8988T (cell line): ENCODE measurements around the gene BLVRB.
"Not testable (repeated sequence)": the region's sequence is repeated elsewhere in the genome, so short reads cannot be mapped to it uniquely, and the experiment has no call there.

Experiments
- DNase-seq: peaks from one replicate; pipeline ENCODE4 v3.0.0; 2011

Gene BLVRB

GRCh38 chr19:40475878-40476644, 10.5 kb upstream of the BLVRB start:
- not testable (repeated sequence) for DNase-seq

DNA sequence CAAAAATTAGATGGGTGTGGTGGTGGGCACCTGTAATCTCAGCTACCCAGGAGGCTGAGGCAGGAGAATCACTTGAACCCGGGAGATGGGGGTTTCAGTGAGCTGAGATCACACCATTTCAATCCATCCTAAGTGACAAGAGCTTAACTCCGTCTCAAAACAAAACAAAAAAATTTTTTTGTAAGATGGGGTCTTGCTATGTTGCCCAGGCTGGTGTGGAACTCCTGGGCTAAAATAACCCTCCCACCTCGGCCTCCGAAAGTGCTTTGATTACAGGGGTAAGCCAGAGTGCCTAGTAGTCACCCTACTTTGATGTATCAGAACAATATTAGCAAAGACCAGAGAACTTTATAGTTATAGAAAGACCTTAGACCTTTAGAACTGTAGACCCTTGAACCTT, 9.2 kb upstream of the BLVRB start:
- no peak for DNase-seq

DNA sequence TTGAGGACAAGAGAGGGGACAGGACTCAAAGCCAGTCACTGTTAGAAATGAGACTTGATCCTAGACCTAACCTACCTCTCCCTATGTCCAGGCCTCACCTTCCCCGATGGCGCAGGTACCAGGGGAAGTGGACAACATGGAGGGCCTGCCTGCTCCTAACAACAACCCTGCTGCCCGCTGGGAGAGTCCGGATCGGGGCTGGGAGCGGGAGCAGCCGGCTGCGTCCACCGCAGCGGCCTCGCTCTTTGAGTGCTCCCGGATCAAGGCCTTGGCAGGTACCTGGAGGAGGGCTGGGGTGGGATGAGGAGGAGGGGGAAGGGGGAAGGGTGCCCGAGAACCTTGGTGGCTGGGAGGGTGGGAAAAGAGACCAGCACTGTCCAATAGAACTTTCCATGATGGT, 7.0 kb upstream of the BLVRB start:
- DNase-seq = no peak

- DNase-seq = no peak
Observed at GRCh38 chr19:40471111-40471510, 5.6 kb upstream of the BLVRB start.

DNA sequence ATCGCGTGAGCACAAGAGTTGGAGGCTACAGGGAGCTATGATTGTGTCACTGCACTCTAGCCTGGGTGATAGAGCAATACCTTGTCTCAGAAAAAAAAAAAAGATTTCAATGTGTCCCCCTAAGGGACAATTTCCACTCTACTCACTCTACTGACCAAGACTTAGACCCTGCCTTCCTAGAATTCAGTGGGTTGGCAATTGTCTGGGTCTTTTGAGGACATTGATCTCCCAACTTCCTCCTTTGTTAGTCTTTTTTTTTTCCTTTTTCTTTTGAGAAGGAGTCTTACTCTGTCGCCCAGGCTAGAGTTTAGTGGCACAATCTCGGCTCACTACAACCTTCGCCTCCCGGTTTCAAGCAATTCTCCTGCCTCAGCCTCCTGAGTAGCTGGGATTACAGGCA, 3.5 kb upstream of the BLVRB start:
- no peak for DNase-seq

GRCh38 chr19:40466985-40467734, 1.6 kb upstream of the BLVRB start, which contains the start of gene SPTBN4:
SPTBN4 (plus strand) TSS chr19:40467001; CDS start chr19:40472622, 5,621 bp downstream.
- no peak for DNase-seq

DNA sequence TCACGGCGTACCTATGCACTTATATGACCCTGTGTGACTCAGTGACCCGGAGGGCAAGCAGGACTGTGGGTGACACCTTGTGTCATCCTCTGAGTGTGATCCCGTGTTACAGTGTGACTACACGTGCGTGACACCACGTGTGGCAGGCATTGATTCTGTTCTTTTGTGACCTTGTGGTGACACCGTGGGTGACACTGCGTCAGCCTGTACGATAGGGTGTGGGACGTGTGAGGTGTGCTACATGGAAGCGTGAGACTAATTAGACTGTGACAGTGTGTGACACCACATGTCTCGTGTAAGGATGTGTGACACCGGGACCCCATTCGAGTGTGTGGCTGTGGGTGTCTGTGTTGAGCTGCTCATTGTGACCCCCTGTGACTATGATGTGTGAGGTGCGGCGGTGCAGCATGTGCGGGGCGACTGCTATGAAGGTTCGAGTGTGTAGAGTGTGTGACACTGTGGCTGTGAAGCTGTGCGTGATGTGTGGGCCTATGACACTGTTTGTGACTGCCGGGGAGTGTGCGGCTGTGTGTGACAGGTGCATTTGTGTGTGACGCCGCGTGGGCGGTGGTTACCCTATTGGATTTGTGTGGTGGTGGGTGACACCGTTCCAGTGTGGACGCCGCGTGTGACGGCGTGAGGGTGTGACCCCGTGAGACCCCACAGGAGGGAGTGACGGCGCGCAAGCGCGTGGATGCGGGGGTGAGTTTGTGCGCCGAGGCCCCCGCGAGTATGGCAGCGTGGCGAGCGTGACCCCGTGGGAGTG, 857 bp upstream of the BLVRB start:
- DNase-seq = no peak

- DNase-seq = no peak
Observed at GRCh38 chr19:40465025-40465556, 454 bp downstream of the BLVRB start.

DNA sequence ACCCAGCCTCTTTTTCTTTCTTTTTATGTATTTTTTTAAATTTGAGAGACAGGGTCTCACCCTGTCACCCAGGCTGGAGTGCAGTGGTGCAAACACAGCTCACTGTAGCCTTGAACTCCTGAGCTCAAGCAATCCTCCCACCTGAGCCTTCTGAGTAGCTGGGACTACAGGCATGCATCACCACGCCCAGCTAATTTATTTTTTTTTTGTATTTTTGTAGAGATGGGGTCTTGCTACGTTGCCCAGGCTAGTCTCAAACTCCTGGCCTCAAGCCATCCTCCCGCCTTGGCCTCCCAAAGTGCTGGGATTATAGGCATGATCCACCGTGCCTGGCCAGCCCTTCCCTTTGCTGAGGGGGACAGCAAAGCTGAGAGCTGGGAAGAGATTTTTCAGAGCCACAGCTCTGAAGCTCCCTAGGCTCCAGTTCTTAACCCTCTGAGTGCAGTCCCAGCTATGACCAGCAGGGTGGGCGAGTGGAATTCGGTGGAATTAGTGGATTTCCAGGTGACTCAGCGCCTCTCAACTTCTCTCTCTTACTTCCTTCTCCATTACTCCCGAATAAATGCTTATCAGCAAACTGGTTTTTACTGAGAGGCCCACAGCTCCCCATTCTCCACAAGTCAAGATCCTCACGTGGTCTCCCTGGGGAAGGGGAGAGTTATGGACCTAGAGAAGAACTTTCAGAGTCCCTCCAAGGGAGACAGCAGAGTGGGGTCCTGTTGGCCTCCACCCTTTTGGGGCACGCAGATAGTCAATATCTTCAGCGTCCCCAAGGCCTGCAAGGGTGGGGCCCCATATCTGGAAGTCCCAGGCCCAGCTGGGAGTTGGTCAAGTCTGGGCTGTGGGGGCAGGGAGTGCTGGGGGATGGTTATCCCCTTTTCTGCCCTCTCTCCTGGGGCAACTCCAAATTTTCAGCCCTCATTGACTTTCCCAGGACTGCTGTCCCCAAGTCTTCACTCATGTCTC, 1.2 kb downstream of the BLVRB start:
- DNase-seq = no peak

DNA sequence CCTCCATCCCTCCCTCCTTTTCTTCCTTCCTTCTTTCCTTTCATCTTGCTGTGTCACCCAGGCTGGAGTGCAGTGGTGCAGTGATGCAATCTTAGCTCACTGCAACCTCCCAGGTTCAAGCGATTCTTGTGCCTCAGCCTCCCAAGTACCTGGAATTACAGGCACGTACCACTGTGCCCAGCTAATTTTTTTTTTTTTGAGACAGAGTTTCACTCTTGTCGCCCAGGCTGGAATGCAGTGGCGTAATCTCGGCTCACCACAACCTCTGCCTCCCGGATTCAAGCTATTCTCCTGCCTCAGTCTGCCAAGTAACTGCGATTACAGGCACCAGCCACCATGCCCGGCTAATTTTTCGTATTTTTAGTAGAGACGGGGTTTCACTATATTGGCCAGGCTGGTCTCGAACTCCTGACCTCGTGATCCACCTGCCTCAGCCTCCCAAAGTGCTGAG, 1.9 kb downstream of the BLVRB start:
- DNase-seq = not testable (repeated sequence)

DNA sequence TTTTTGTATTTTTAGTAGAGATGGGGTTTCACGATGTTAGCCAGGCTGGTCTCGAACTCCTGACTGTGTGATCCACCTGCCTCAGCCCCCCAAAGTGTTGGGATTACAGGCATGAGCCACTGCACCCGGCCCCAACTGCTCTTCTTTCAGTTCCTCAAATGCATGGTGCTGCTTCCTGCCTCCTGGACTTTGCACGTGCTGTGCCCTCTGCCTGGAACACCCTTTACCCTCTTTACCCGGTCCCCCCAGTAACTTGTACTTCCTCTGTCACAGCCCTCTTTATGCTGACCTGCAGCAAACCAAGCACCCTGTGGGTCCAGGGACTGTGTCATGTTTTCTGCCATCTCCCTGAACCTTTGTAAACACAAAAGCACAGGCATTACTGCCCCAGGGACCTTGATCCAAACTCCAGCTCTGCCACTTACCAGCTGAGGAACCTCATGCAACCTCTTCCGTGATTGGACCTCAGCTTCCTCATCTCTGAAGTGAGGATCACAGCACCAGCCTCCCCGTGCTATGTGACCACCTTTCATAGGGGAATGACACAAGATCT, 3.8 kb downstream of the BLVRB start:
- no peak for DNase-seq

GRCh38 chr19:40460185-40460584, 5.4 kb downstream of the BLVRB start:
- DNase-seq = no peak

DNA sequence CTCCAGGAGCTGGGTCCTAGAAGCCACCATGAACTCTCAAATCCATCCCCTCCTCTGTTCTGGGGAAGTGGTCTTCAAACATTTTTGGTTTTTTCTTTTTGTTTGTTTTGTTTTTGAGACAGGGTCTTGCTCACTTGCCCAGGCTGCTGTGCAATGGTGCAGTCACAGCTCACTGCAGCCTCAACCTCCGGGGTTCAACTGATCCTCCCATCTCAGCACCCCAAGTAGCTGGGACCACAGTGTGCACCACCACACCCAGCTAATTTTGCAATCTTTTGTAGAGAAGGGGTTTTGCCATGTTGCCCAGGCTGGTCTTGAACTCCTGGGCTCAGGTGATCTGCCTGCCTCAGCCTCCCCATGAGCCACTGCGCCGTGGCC, 7.0 kb downstream of the BLVRB start:
- no peak for DNase-seq

- no peak for DNase-seq
Observed at GRCh38 chr19:40457953-40458596, 7.5 kb downstream of the BLVRB start.

- DNase-seq = no peak
Observed at GRCh38 chr19:40457048-40457447, 8.5 kb downstream of the BLVRB start.

DNA sequence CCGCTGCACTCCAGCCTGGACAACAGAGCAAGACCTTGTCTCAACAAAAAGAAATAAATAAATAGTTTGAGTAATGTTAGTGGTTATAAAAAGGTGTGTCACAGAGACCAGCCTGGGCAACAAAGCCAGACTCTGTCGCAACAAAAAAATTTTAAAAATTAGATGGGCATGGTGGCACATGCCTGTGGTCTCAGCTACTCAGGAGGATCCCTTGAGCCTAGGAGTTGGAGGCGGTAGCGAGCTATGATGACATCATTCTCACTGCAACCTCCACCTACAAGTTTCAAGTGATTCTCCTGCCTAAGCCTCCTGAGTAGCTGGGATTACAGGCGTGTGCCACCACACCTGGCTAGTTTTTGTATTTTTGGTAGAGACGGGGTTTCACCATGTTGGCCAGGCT, 11.6 kb downstream of the BLVRB start:
- DNase-seq = not testable (repeated sequence)

DNA sequence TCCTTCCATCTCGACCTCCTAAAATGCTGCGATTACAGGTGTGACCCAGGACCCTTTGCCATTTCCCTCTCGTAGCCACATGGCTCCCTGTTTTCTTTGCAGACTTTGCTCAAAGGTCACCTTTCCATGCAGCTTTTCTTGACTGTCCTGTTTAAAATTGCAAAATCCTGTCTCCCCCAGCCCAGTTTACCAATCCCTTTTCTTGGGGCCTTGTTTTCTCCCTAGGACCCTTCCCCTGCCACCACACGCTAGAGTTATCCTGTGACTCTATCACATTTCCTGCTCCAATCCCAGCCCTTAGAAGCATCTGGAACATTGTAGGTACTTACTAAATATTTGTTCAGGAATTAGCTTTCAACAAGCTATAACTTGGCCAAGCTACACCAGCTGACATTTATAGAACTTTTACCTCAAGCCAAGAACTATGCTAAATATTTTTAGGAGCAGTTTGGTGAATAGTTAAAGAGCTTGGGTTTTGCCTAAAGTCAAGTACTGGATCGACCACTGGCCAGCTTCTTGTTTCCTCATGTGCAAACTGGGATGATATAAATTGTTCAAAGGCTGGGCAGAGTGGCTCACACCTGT, 12.3 kb downstream of the BLVRB start:
- DNase-seq = no peak

GRCh38 chr19:40452016-40452415, 13.5 kb downstream of the BLVRB start:
- DNase-seq = no peak

- no peak for DNase-seq
Observed at GRCh38 chr19:40450664-40451063, 14.9 kb downstream of the BLVRB start.

- DNase-seq = no peak
Observed at GRCh38 chr19:40449506-40449905, 16.0 kb downstream of the BLVRB start.
